Suppressor macrophage (primary cell): ENCODE results near the gene ATP6V1E1.
"Not testable (repeated sequence)": the region's sequence is repeated elsewhere in the genome, so short reads cannot be mapped to it uniquely, and the experiment has no call there.

Experiments used
- DNase-seq, 4 experiments: peaks; one replicate each; pipeline ENCODE4 v3.0.0-alpha.2; 2020 to 2022
- total RNA-seq, 17 experiments: gene quantifications; one replicate each; lab custom pipeline; 2026; ENCODE audit warnings: mixed read lengths in 6 of 17, inconsistent platforms in 3 of 17; lab: John Stamatoyannopoulos, UW

Gene ATP6V1E1
- 155 to 278 (median 213) reads per million in 17 experiments for total RNA-seq

DNA sequence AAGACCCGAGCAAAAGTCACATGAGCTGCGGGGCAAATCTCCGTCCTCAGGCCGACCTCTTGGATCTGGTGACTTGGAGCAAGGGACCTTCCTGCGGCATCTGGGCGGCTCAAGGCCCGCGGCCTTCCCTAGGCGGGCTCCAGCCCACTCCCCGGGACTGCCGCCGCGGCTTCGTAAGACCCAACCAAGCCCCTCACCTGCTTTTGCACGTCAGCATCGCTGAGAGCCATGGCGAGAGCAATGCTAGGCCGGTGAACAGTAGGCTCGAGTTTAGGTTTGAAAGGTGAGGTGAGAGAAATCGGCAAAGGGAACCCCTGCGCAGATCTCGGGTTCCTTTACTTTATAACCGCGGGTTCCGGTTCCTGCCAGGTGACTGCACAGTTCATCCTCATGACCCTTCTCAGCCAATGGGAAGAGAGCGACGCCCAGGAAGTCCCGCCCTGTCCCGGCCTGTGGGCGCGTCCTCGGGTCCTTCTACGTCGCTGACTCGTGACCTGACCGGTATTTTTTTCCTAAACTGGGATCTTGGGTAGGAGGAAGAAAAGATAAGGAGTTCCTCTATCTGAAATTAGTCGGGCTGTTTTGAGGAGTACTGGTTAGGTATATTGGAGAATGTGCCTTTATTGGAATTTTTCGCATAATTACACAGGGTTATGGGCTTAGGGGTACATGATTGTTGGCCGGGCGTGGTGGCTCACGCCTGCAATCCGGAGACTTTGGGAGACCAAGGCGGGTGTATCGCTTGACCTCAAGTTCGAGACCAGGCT, at the start of gene ATP6V1E1:
TSS of gene ATP6V1E1 (minus strand) at position 344 of the 767 bp plus-strand sequence. CDS start at position 230, 114 bp downstream.
- peak; percentile 98 to 99 (median 98) for DNase-seq

DNA sequence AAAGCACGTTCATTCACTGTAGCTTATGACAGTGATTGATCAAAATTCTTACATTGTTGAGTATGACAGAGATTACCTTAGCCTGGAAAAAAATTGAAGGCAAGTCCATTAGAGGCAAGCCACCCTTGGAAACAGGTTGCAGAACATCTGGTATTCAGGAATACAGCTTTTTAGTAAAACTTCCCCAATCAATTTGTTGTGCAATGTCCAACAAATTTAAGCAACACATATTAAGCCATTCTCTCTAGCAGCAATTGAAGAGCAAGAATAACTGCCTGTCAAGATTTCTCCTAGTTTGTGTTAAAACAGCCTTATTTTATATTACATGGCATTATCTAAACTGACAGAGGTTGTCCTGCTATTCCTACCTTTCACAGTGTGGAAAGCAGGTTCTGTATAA, 47.0 kb upstream of the ATP6V1E1 start:
- peak; percentile 17 to 74 (median 52) for DNase-seq

DNA sequence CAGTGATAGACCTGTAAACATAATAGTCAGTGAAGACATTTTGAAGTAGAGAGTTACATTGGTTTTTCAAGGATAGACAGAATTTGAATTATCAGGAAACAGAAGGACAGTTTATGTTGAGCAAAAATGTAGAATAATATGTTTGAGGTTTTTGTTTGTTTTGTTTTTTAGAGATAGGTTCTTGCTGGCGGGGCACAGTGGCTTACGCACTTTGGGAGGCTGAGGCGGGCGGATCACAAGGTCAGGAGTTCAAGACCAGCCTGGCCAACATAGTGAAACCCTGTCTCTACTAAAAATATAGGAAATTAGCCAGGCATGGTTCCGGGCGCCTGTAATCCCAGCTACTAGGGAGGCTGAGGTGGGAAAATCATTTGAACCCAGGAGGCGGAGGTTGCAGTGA, 45.6 kb upstream of the ATP6V1E1 start:
- no peak for DNase-seq

DNA sequence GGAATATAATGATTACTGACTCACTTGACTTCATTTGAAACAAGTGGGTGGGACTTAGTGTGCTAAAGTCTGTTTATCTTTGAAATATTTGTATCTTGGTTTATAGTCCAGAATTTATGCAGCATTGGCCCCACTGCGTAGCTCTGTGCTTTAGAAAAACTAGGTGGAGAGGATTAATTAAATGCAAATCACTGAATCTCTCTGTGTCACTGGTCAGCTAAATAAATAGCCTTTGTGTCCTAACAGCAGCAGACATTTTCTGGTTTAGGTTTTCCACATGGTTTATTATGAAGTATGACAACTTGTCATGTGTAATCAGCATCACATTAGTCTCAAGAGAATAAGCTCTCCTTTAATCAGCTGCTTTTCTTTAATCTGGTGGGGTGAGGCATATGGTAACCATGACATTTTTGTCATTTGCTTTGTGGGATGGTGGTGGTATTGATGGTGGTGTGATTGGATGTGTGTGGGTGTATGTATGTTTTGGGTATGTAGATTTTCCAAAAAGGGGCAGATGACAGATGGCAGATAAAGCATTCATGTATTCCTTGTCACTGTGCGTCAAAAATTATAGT, 44.0 kb upstream of the ATP6V1E1 start:
- DNase-seq = peak in 2 of 4 experiments; percentile 16 to 49

DNA sequence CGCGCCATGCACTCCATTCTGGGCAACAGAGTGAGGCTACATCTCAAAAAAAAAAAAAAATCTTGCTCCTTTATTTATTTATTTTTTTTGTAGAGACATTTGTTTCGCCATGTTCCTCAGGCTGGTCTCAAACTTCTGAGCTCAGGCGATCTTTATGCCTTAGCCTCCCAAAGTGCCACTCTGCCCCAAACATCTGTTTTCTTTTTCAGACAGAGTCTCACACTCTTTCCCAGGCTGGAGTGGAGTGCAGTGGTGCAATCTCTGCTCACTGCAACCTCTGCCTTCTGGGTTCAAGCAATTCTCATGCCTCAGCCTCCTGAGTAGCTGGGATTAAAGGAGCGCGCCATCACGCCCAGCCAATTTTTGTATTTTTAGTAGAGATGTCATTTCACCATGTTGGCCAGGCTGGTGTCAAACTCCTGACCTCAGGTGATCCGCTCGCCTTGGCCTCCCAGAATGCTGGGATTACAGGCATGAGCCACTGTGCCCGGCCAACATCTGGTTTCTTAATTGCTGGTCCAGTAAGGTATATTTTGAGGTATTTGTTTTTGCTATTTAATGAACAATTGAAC, 43.1 kb upstream of the ATP6V1E1 start:
- DNase-seq = not testable (repeated sequence)

DNA sequence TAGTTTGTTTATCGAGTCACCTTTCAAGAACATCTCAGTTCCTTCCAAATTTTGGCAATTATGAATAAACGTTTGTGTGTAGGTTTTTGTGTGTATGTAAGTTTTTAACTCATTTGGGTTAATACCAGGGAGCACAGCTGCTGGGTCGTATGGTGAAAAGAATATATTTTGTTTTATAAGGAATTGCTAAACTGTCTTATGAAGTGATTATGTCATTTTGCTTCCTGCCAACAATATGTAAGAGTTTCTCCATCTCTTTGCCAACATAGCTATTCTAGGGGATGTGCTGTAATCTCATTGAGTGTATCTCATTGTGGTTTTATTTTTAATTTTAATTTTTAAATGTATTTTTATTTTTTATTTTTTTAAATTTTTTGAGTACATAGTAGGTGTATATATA, 37.3 kb upstream of the ATP6V1E1 start:
- peak in 2 of 4 experiments; percentile 49 to 53 for DNase-seq

DNA sequence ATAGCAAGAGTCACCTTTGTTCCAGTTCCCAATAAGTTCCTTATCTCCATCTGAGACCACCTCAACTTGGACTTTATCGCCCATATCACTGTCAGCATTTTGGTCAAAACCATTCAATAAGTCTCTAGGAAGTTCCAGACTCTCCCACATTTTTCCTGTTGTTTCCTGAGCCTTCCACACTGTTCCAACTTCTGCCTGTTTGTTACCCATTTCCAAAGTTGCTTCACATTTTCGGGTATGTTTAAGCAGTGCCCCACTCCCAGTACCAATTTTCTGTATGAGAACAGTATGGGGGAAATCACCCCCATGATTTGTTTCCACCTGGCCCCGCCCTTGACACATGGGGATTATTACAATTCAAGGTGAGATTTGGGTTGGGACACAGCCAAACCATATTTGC, 36.7 kb upstream of the ATP6V1E1 start:
- no peak for DNase-seq

DNA sequence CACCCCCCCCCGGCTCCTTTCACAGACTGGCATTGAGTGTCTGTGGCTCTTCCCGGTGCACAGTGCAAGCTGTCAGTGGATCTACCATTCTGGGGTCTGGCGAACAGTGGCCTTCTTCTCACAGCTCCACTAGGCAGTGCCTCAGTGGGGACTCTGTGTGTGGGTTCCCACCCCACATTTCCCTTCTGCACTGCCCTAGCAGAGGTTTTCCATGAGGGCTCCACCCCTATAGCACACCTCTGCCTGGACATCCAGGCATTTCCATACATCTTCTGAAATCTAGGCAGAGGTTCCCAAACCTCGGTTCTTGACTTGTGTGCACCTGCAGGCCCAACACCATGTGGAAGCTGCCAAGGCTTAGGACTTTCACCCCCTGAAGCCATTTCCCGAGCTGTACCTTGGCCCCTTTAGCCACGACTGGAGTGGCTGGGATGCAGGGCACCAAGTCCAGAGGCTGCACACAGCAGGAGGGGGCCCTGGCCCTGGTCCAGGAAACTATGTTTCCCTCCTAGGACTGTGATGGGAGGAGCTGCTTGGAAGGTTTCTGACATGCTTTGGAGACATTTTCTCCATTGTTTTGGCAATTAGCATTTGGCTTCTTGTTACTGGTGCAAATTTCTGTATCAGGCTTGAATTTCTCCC, 36.0 kb upstream of the ATP6V1E1 start:
- no peak for DNase-seq

DNA sequence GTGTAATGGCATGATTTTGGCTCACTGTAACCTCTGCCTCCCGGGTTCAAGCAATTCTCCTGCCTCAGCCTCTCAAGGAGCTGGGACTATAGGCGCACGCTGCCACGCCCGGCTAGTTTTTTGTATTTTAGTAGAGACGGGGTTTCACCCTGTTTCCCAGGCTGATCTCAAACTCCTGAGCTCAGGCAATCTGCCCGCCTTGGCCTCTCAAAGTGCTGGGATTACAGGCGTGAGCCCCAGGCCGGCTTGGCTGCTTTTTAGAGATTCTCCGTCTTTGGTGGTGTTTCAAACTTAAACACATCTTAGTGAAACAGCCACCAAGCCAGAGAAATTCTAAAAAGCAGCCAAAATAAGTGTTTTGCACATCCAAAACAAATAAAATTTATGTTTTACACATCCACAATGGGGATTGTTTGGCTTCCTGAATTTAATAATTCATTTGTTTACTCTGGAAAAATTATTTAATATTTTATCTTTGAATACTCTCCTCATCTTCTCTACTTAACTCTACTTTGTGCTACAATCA, 28.4 kb upstream of the ATP6V1E1 start:
- no peak for DNase-seq

DNA sequence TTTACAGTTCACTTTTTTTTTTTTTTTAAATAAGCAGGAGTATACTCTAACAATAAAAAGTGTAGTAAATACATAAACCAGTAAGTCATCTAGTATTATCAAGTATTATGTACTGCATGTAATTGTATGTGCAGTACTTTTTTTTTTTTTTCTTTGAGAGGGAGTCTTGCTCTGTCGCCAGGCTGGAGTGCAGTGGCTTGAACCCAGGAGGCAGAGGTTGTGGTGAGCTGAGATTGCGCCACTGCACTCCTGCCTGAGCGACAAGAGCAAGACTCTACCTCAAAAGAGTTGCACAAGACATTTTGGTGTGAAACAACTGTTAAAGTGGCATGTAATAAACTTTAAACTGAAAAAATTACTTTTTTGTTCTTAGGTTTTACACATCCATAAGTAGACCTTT, 26.7 kb upstream of the ATP6V1E1 start:
- peak in 3 of 4 experiments; percentile 14 to 19 (median 18) for DNase-seq

DNA sequence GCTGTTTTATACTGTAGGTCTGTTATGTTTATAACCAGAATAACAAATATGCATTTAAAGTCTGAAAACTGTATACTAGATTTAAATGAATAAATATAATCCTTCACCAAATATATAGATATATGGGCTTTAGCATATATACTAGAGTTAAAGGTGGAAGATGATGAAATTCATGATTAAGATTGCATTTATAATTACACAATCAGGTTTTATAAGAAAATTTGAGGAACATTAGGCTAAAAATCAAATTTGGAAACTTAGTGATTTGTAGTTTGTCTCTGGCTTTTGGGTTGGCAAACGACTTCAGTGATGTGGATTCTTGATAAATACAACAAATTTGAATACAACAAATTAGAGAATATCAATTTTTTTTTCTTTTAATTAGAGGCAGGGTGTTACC, 20.0 kb upstream of the ATP6V1E1 start:
- DNase-seq = peak in 2 of 4 experiments; percentile 63 to 70

DNA sequence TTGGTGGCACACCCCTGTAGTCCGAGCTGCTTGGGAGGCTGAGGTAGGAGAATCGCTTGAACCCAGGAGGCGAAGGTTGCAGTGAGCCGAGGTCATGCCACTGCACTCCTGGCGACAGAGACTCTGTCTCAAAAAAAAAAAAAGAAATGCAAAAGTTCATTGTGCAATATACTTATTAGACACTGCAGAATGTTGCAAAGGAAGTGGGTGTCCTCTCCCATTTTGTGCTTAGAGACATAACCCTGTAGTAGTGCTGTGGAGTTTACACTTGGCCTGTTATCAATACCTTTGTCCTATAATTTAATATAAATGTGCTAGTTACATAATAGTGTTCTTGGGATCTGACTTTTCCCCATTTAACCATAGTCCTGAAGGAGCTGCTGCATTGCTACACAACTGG, 19.4 kb upstream of the ATP6V1E1 start:
- DNase-seq = peak; percentile 42 to 79 (median 66)

DNA sequence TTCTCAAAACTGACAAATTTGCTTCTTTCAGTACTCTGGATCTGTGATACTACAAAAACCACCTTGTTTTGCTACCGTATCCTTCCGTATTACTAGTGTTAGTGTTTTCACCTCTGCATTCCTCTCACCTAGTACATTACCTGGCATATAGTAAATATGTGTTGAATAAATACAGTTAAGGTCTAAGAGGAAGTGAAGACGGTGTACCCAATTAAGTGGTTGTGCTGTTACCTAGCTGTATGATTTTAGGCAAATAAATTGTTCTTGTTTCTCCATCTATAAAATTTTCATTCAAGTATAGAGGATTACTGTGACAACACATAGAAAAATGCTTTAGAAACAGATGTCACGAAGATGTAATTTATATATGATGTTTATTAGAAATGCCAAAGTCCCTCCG, 18.9 kb upstream of the ATP6V1E1 start:
- no peak for DNase-seq

DNA sequence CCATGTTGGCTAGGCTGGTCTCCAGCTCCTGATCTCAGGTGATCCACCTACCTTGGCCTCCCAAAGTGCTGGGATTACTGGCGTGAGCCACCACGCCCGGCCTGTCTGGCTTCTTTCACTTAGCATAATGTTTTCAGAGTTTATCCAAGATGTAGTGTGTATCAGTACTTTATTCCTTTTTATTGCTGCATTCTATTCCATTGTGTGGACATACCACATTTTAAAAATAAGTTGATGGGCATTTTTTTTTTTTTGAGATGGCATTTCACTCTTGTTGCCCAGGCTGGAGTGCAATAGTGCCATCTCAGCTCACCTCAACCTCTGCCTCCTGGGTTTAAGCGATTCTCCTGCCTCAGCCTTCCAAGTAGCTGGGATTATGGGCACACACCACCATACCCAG, 13.8 kb upstream of the ATP6V1E1 start:
- not testable (repeated sequence) for DNase-seq

DNA sequence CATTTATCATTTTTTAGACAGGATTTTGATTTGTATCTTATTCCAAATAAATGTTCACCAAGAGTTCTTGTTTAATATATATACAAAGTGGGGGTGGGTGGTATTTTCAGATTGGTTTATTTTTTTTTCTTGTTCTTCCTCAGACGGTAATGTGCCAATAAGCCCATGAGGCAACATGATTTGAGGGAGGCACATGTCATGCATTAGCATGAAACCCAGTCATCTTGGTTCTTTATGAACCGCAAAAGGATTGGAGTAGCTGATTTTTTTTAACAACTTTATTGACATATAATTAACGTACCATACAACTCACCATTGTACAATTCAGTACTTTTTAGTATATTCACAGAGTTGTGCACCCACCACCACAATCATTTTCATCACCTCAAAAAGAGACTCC, 12.7 kb upstream of the ATP6V1E1 start:
- DNase-seq = peak in 2 of 4 experiments; percentile 25 to 49

DNA sequence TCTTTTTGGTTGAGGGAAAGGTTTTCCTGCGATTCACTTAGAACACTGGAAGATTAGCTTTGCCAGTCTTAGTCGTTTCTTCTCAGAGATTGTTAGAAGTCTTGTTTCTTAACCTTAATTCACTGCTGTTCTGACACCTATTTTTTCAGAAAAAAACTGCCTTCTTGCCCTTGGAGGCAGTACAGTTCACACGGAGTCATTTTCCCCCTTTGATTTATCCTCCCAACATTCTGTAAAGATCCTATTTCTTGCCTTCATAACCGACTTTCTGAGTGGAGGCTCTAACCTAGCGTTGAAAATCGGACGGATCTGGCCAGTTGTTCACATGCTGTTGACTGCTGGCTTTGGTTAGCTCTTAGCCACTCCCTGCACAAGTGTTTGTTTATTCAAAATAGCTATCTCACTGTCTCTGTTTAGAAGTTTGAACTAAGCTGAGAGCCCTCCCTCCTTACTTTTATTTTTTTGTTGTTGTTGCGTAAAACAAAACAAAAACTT, 10.7 kb upstream of the ATP6V1E1 start:
- peak; percentile 42 to 55 (median 44) for DNase-seq

DNA sequence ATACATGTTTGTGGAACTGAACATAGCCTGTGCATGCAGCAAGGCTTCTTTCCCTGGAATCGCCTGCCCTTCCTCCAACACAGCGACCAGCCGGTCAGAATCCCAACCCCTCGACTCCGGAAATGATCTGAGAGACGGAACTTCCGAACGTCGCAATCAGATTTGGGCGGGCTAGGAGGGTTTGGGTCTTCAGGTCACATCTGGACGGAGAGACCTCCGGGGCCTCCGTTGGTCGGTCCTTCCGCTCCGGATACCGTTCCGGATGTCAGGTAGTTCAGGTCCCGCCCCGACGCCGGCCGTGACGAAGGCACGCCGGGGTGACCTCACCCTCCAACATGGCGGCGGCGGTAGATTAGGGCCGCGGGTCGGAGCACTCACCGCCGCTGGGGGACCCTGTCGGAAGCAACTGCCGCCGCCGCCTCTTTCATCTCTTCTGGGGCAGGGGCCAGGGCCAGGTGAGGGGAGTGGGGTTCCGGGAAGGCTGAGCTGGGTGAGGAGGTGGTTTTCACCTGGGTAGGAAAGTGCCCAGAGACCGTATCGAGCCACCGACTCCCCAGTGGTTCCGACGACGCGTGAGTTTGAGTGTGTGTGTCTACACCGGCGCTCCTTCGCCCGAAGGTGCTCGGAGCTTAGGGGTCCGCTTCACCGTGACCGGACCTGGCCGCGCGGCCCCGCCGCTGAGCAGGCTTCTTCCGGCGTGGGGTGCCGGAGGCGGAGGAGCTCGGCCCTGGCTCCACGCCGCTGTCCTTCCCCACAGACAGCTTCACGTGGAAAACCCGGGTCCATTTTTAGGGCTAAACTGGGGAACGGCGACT, 10.1 kb upstream of the ATP6V1E1 start, which contains the start of gene BCL2L13:
TSS of gene BCL2L13 (plus strand) at position 326 of the 815 bp plus-strand sequence. CDS start 16,955 bp downstream, outside the sequence.
- peak; percentile 91 to 96 (median 94) for DNase-seq

DNA sequence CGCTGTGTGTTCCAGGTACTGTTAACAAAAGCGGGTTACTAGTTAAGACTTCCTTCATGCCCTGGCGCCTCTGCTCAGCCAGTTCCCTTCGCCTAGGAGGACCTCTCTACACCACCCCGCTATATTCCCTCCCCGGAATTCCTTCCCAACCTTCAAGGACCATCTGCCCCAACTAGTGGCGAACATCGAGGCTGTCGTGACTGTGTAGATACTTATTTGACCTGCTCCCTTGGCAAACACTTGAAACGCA, 9.6 kb upstream of the ATP6V1E1 start:
- DNase-seq = peak in 1 of 4 experiments; percentile 72

DNA sequence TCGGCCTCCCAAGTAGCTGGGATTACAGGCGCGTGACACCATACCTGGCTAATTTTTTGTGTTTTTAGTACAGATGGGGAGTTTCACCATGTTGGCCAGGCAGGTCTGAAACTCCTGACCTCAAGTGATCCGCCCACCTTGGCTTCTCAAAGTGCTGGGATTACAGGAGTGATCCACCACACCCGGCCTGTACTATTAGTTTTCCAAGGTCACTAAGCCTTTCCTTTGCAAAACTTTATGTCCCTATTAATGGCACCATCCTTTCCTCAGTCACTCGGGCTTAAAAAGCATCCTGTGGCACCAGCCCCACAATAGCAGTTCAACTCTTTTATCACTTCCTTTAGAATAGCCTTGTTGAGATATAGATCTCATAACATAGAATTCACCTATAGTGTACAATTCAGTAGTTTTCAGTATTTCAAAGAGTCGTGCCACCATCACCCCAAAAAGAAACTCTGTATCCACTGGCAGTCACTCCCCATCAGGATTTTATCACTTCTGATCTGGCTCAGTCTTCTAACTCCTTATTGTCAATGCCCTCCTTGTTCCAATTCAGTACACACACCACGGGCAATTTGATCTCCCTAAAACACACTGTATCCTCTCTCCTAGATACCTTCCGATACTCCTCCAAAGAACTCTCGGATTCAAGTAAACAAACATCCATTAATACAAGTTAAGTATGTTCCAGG, 9.1 kb upstream of the ATP6V1E1 start:
- DNase-seq = no peak

DNA sequence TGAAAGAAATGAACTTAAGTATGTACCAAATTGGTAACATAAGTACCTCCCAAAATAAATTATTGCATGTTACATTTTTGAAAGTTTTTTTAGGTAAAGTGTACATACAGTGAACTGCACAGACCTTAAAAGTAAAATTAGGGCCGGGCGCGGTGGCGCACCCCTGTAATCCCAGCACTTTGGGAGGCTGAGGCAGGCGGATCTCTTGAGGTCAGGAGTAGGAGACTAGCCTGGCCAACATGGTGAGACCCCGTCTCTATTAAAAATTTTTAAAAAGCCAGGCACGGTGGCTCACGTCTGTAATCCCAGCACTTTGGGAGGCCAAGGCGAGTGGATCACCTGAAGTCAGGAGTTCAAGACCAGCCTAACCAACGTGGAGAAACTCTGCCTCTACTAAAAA, 8.3 kb upstream of the ATP6V1E1 start:
- not testable (repeated sequence) for DNase-seq

DNA sequence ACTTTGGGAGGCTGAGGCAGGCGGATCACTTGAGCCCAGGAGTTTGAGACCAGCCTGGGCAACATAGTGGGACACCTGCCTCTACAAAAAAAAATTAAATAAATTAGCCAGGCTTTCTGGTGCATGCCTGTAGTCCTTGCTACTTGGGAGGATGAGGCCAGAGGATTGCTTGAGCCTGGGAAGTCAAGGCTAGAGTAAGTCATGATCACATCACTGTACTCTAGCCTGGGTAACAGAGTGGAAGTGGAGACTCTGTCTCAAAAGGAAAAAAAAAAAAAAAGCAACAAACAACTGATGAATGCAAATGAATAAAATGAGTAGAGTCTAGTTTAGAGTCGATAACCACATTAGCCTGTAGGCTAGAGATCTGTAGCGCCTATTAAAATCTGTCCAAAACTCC, 6.1 kb upstream of the ATP6V1E1 start:
- peak in 1 of 4 experiments; percentile 68 for DNase-seq
